BLaER1 (cell line): ENCODE measurements around the gene TK1.
"Not testable (repeated sequence)": the region's sequence is repeated elsewhere in the genome, so short reads cannot be mapped to it uniquely, and the experiment has no call there.

Experiments
- H3K27ac ChIP-seq: shearing (Covaris generic); formaldehyde crosslinking; 2 replicates; pipeline ENCODE4 v1.8.1; 2022
- H3K27me3 ChIP-seq: shearing (Covaris generic); formaldehyde crosslinking; 2 replicates; pipeline ENCODE4 v1.8.1; 2022
- H3K36me3 ChIP-seq: shearing (Covaris generic); formaldehyde crosslinking; 2 replicates; pipeline ENCODE4 v1.8.1; 2022
- H3K4me1 ChIP-seq: shearing (Covaris generic); formaldehyde crosslinking; 2 replicates; pipeline ENCODE4 v1.8.1; 2022
- H3K4me2 ChIP-seq: shearing (Covaris generic); formaldehyde crosslinking; 2 replicates; pipeline ENCODE4 v1.8.1; 2022
- H3K4me3 ChIP-seq: shearing (Covaris generic); formaldehyde crosslinking; 2 replicates; pipeline ENCODE4 v1.8.1; 2022
- H3K9ac ChIP-seq: shearing (Covaris generic); formaldehyde crosslinking; 2 replicates; pipeline ENCODE4 v1.8.1; 2022
- H3K9me3 ChIP-seq: shearing (Covaris generic); formaldehyde crosslinking; 2 replicates; pipeline ENCODE4 v1.8.1; 2022
- H4K20me1 ChIP-seq: shearing (Covaris generic); formaldehyde crosslinking; 2 replicates; pipeline ENCODE4 v1.8.1; 2022
- Cebpa-rat ChIP-seq: shearing (Covaris generic); IDR thresholded peaks from 2 replicates; pipeline ENCODE4 v1.8.1; 2022

Gene TK1

DNA sequence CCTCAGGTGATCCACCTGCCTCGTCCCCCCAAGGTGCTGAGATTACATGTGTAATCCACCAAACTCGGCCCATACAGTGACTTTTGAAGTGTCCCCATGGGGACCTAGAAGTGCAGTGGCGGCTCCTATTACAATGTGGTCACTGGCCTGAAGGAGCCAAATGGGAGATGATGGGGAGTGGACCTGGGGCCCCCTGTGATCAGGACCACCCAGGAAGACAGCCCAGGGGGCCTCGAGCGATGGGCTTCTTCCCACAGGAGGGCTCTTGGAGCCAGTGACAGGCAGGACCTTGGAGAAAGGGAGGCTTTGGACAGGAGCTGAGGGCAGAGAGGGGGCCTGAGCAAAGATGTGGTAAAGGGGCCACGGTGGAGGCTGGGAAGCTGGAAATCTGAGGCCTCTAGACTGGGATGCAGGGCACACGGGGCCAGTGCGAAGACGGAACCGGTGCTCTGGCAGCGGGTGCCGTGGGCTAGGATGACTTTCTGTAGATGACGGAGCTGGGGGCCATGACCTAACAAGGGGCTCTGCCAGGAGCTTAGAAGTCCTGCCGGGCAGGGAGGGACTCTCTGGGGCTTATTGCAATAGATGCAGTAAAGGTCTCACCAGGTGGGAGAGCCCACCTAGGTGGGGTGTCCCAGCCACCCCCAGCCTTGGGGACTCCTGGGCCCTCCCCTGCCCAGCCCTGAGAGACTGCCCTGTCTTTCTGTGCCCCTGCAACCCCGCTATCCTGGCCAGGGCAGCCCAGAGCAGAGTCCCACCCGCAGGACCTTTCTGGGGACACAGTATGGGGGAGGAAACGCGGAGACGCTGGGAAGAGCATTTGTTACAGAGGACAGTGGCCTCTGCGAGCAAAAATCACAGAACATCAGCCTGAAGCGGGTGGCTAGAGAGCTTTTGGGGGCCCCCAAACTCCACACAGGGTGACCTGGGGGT is 43.4 kb downstream of the TK1 start:
- Histone ChIP-seq H3K9ac (no peak overlapping the region), H3K4me2 (no peak overlapping the region), H3K4me1 (peaks cover 67% of the 10 kb centered on the region), H3K9me3 (no peaks in the 10 kb centered on the region), H3K36me3 (no peaks in the 10 kb centered on the region), H3K4me3 (no peak overlapping the region), H3K27me3 (no peaks in the 10 kb centered on the region), H3K27ac (peak overlapping the region; percentile 33; the same call in 1 of the 2 replicates), H4K20me1 (no peaks in the 10 kb centered on the region)
- TF ChIP-seq Cebpa-rat, result no peak

DNA sequence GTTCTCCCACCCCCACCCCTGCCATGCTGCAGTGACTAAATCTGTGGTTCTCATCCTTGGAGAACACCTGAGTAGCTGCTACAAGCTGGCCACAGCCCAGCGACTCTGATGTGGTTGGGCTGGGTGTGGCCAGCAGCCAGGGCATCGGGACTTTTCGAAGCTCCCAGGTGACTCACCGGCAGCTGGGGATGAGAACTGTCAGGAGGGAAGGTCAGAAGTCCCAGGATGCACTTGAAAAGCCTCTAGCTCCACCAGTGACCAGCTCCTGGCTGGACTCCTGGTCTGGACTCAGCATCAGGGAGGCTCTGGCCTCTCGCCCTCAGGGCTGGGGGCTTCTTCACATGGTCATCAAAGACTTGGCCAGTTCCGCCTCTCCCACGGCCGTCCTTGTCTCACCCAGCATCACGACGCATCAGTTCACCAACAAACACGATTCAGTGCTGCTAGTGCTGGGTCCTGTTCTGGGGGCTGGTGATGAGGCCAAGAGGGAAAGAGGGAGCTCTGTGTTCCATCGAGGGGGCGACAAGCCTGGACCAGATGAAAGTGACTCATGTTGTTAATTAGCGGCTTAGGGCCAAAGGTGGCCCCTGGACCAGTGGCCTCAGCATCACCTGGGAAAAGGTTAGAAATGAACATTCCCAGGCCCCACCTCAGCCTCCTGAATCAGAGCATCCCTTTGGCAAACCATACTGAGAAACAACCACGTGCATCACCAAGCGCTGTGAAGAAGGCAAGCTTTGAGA is 44.6 kb downstream of the TK1 start:
- Histone ChIP-seq H3K27ac (0 out of 2 replicates have a peak overlapping the region, but pooled peaks have one; percentile 49), H3K27me3 (no peaks in the 10 kb centered on the region), H3K4me1 (peaks cover 71% of the 10 kb centered on the region), H3K4me3 (no peak overlapping the region), H3K9me3 (no peaks in the 10 kb centered on the region), H3K36me3 (0 out of 2 replicates have a peak, but pooled peaks cover 3% of the 10 kb centered on the region), H3K9ac (peak overlapping the region; percentile 0; the same call in 1 of the 2 replicates), H3K4me2 (peak overlapping the region; percentile 67), H4K20me1 (no peaks in the 10 kb centered on the region)
- TF ChIP-seq Cebpa-rat, result no peak

DNA sequence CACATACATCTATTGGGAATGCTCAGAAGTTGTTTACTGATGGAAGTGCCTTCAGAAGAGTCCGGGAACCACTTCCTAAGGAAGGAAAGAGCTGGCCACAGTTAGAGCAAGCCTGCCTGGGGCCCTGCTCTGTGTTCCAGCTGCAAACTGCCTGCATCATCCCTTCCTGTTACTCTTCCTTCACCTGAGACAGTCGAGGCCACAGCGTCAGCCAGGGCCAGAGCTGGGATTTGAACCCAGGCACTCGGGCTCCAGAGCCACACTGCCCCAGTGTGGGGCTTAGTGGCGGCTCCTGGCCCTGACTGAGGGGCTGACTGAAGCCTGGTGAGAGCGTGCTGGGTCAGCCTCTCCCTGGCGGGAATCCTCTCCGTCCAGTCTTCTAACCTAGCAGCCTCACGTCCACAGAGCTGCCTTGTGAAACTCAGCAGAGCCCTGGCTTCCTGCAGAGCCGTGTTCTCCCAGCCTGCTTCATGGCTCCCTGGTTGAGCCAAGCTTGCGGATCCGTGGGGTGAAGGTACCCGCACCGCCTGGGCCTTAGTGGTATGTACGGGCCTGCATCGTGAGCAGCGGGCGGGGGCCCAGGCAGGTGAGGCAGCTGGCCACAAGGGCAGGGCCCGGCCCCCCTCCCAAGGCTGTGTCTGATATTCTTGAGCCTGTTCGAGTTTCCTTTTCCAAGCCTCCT is 45.3 kb downstream of the TK1 start:
- Histone ChIP-seq H3K4me3 (no peak overlapping the region), H3K9ac (peak overlapping the region; percentile 0; the same call in 1 of the 2 replicates), H3K4me1 (peaks cover 72% of the 10 kb centered on the region), H3K36me3 (peaks cover 8% of the 10 kb centered on the region), H3K4me2 (peak overlapping the region; percentile 67), H3K27me3 (no peaks in the 10 kb centered on the region), H3K27ac (peak overlapping the region; percentile 49), H4K20me1 (no peaks in the 10 kb centered on the region), H3K9me3 (no peaks in the 10 kb centered on the region)
- no peak for TF ChIP-seq Cebpa-rat

DNA sequence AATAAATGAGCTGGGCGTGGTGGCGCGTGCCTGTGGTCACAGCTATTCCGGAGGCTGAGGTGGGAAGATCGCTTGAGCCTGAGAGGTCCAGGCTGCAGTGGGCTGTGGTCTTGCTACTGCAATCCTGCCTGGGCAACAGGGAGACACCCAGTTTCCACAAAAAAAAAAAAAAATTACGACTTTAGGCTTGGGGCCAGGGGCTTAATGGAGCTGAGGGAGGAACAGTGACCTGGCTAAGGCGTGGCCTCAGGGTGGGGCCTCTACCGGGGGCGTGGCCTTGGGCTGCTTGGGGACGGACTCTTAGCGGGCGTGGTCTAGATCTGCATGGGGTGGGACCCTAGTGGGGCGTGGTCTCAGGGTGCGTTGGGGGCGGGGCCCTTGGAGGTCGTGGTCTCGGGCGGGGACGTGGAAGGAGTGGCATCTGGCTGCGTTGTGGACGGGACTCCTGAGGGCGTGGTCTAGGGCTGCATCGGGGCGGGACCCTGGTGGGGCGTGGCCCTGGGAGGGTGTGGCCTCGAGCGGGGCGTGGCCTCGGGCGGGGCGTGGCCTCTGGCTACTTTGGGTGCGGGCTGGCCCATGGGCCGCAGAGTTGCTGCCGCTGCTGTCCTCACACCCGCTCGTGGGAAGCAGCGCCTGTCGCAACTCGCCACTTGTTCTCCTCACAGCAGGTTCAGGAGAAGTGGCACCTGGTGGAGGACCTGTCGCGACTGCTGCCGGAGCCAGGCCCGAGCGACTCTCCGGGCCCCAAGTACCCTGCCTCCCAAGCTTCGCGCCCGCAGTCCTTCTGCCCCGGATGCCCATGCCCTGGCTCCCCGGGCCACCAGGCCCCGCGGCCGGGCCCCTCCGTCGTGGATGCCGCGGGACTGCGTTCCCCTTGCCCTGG is 46.4 kb downstream of the TK1 start:
- peaks cover 74% of the 10 kb centered on the region for H3K4me1 ChIP-seq
- H3K4me2 ChIP-seq, result peak overlapping the region; percentile 47
- peaks cover 20% of the 10 kb centered on the region for H3K36me3 ChIP-seq
- H3K27me3 ChIP-seq, result no peaks in the 10 kb centered on the region
- no peak for TF ChIP-seq Cebpa-rat
- no peaks in the 10 kb centered on the region for H4K20me1 ChIP-seq
- peak overlapping the region; percentile 49; the same call in 1 of the 2 replicates for H3K27ac ChIP-seq
- H3K9ac ChIP-seq, result no peak overlapping the region
- no peaks in the 10 kb centered on the region for H3K9me3 ChIP-seq
- H3K4me3 ChIP-seq, result no peak overlapping the region

DNA sequence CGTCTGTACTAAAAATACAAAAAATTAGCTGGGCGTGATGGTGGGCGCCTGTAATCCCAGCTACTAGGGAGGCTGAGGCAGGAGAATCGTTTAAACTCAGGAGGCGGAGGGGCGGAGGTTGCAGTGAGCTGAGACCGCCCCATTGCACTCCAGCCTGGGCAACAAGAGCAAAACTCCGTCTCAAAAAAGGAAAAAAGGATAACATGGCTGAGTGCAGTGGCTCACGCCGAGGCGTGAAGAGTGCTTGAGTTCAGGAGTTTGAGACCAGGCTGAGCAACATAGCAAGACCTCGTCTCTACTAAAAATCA is 47.0 kb downstream of the TK1 start:
- not testable (repeated sequence) for H3K9me3 ChIP-seq, H3K4me3 ChIP-seq, H3K27ac ChIP-seq, H4K20me1 ChIP-seq, H3K27me3 ChIP-seq, H3K9ac ChIP-seq
- Histone ChIP-seq H3K4me1 (peaks cover 74% of the 10 kb centered on the region), H3K36me3 (peaks cover 26% of the 10 kb centered on the region), H3K4me2 (peak overlapping the region; percentile 17; the same call in 1 of the 2 replicates)

DNA sequence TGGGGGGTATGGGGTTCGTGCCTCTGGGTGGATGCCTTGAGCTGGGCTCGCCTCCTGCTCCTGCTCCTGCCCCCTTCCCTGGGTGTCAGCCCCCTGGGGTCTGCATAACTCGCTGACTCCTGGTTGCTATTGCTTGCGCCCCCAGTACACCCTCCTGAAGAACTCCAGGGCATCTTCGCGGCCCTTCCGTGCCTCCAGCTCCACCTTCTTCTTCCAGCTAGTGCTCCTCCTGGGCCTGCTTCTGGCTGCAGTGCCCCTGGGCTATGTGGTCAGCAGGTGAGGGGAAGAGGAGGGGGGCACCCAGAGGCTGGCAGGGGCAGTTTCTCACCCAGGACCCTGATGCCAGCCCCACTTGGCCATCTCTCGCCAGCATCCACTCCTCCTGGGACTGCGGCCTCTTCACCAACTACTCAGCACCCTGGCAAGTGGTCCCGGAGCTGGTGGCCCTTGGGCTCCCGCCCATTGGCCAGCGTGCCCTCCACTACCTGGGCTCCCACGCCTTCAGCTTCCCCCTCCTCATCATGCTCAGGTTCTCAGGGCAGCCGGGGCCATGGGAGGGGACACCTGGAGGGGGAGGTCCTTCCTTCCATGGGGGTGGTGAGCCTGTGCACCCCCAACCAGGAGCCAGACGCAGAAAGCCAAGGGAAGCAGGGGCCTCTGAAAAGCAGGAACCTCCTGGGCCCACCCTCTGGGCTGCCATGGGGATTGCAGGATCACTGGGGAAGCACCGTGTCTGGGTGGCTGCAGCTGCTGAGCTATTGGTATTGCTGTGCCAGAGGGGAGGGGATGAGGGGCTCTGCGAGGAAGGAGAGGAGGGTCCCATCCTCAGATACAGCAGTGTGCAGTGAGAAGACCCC is 48.4 kb downstream of the TK1 start:
- Histone ChIP-seq H3K4me2 (peak overlapping the region; percentile 47), H3K4me3 (no peak overlapping the region), H3K36me3 (peaks cover 31% of the 10 kb centered on the region), H3K4me1 (peaks cover 78% of the 10 kb centered on the region), H3K9me3 (no peaks in the 10 kb centered on the region), H3K9ac (no peak overlapping the region), H4K20me1 (peaks cover 18% of the 10 kb centered on the region), H3K27ac (no peak overlapping the region; the same call in 1 of the 2 replicates), H3K27me3 (no peaks in the 10 kb centered on the region)
- no peak for TF ChIP-seq Cebpa-rat

DNA sequence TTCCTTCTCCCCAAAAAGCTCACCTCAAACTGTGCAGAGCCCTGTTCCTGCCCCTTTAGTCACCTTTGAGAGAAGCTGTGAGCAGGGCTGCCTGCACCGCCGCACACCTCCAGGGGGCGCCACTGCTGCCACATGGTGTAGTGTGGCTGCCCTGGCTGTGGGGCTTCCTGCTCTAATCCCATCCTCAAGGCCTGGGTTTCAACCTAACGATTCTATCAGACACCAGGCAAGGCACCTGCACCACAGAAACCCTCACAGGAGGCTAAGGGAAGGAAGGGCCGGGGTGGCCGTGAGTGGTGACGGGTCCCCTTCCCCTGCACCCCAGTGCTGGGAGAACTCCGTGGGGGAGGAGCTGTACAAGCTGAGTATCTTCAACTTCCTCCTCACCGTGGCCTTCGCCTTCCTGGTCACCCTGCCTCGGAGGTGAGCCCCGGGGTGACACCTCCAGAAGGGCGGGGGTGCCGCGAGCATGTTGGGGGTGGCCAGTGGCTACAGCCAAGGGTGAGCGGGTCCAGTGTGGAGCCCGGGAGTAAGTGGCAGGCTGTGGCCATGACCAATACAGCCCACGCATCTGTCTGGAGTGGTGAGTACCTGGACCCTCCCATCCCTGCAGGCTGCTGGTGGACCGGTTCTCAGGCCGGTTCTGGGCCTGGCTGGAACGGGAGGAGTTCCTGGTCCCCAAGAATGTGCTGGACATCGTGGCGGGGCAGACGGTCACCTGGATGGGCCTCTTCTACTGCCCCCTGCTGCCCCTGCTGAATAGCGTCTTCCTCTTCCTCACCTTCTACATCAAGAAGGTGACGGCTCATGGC is 49.3 kb downstream of the TK1 start:
- Histone ChIP-seq H3K4me3 (no peak overlapping the region), H3K27ac (peak overlapping the region; percentile 53), H3K9ac (no peak overlapping the region)

More for the DNA sequence above, 49.3 kb downstream of the TK1 start:
- TF ChIP-seq Cebpa-rat, result no peak
- Histone ChIP-seq H3K9me3 (no peaks in the 10 kb centered on the region), H3K4me1 (peaks cover 87% of the 10 kb centered on the region), H3K4me2 (peak overlapping the region; percentile 47), H3K27me3 (no peaks in the 10 kb centered on the region), H4K20me1 (peaks cover 26% of the 10 kb centered on the region), H3K36me3 (peaks cover 31% of the 10 kb centered on the region)
